GM23248 (cell line): ENCODE data around the gene FGGY. TPM values are rescaled to one million over a fixed set of nuclear protein-coding genes. Genes with fewer than 3 reads are reported as not detected.

ENCODE experiments used
- DNase-seq: peaks from one replicate; pipeline ENCODE4 v3.0.0-alpha.2; 2015
- H2AFZ ChIP-seq: fragments of 200-600 bp; sonication (generic); 2 replicates; pipeline ENCODE4 v1.6.1; 2016; ENCODE audit warnings: antibody characterized with exemption
- H3F3A ChIP-seq: fragments of 200-600 bp; sonication (generic); 2 replicates; pipeline ENCODE4 v1.6.1; 2016; ENCODE audit warnings: mild to moderate bottlenecking, antibody characterized with exemption, mixed run types; ENCODE audit not compliant: insufficient read depth
- H3K27ac ChIP-seq: fragments of 200-600 bp; sonication (generic); 2 replicates; pipeline ENCODE4 v1.5.1; 2016; ENCODE audit warnings: mild to moderate bottlenecking
- H3K27me3 ChIP-seq: fragments of 200-600 bp; sonication (generic); replicated peaks from 2 replicates; pipeline ENCODE4 v1.6.1; 2016; ENCODE audit warnings: mild to moderate bottlenecking; ENCODE audit not compliant: insufficient read depth
- H3K36me3 ChIP-seq: fragments of 200-600 bp; sonication (generic); 2 replicates; pipeline ENCODE4 v1.6.1; 2016; ENCODE audit warnings: low read depth, mild to moderate bottlenecking
- H3K4me1 ChIP-seq: fragments of 200-600 bp; sonication (generic); 2 replicates; pipeline ENCODE4 v1.6.1; 2016; ENCODE audit warnings: mild to moderate bottlenecking; ENCODE audit not compliant: insufficient read depth
- H3K4me2 ChIP-seq: fragments of 200-600 bp; sonication (generic); one replicate; pipeline ENCODE4 v1.6.1; 2016; ENCODE audit warnings: mild to moderate bottlenecking; ENCODE audit not compliant: unreplicated experiment
- H3K4me3 ChIP-seq: fragments of 200-600 bp; sonication (generic); 2 replicates; pipeline ENCODE4 v1.5.1; 2016; ENCODE audit warnings: mild to moderate bottlenecking
- H3K79me2 ChIP-seq: fragments of 200-600 bp; sonication (generic); 2 replicates; pipeline ENCODE4 v1.6.1; 2016; ENCODE audit warnings: mild to moderate bottlenecking; ENCODE audit not compliant: insufficient read depth
- H3K9ac ChIP-seq: fragments of 200-600 bp; sonication (generic); 2 replicates; pipeline ENCODE4 v1.6.1; 2016; ENCODE audit warnings: mild to moderate bottlenecking
- H3K9me2 ChIP-seq: fragments of 200-600 bp; sonication (generic); 2 replicates; pipeline ENCODE4 v1.6.1; 2016; ENCODE audit warnings: mixed run types, mild to moderate bottlenecking, moderate library complexity; ENCODE audit not compliant: insufficient read depth
- H3K9me3 ChIP-seq: fragments of 200-600 bp; sonication (generic); one replicate; pipeline ENCODE4 v1.6.1; 2017; ENCODE audit warnings: low read depth
- H4K20me1 ChIP-seq: fragments of 200-600 bp; sonication (generic); 2 replicates; pipeline ENCODE4 v1.6.0; 2016; ENCODE audit not compliant: insufficient read depth
- EZH2 ChIP-seq: fragments of 200-600 bp; sonication (generic); IDR thresholded peaks from 2 replicates; pipeline ENCODE4 v1.6.1; 2018; ENCODE audit warnings: antibody characterized with exemption, mild to moderate bottlenecking; ENCODE audit not compliant: insufficient read depth, poor library complexity, severe bottlenecking
- EZH2phosphoT487 ChIP-seq: fragments of 200-600 bp; sonication (generic); IDR thresholded peaks from 2 replicates; pipeline ENCODE4 v1.6.1; 2018; ENCODE audit warnings: antibody characterized with exemption, moderate library complexity, mild to moderate bottlenecking, low read depth; ENCODE audit not compliant: insufficient read depth
- WGBS, 2 experiments: methylation state at CpG; one replicate each; pipeline ENCODE4 v1.1.6; 2015 to 2017; ENCODE audit warnings: low lambda C conversion rate in 2 of 2, low coverage in 1 of 2; ENCODE audit errors: missing lambda C conversion rate in 2 of 2; 5-methylcytosine and 5-hydroxymethylcytosine counted together
- in situ Hi-C: fragments of 300-500 bp; cut with MboI; formaldehyde crosslinking; loops from 2 replicates; pipeline ENCODE4 v1.15.0; 2020
- polyA plus RNA-seq: library from polyadenylated mRNA; unstranded; fragments of >200 nt; fragmentation: Nextera tagmentation; extraction: Ambion mirVana; gene quantifications from 2 replicates; pipeline ENCODE4 v1.2.1, GENCODE V29; 2016
- total RNA-seq: library from RNA; depleted of rRNA; stranded (reverse); fragments of >200 nt; shearing (Covaris generic); gene quantifications from 2 replicates; pipeline ENCODE4 v1.2.3, GENCODE V29; 2014

Gene FGGY
- total and polyA plus RNA-seq, 2 experiments from 2014 or later = 12.8 to 16.9 TPM

GRCh38 chr1:59315529-59316463, 18.9 kb downstream of the FGGY start:
- Histone ChIP-seq H3K4me2 (peak overlapping the region; percentile 79), H3K27me3 (no peaks in the 10 kb centered on the region), H3K79me2 (0 out of 2 replicates have a peak, but pooled peaks cover 3% of the 10 kb centered on the region), H3K9me2 (no peaks in the 10 kb centered on the region), H3K27ac (no peak overlapping the region), H3K9ac (peak overlapping the region; percentile 47; the same call in 1 of the 2 replicates), H4K20me1 (no peaks in the 10 kb centered on the region), H3K36me3 (no peaks in the 10 kb centered on the region), H3K4me3 (no peak overlapping the region), H2AFZ (peak overlapping the region; percentile 73; the same call in 1 of the 2 replicates), H3K4me1 (peaks cover 16% of the 10 kb centered on the region; the same call in 1 of the 2 replicates), H3F3A (no peaks in the 10 kb centered on the region), H3K9me3 (no peaks in the 10 kb centered on the region)
- in situ Hi-C loops = no loop called here
- DNase-seq = peak; percentile 26
- WGBS, 2 experiments = 68 to 70% methylated on average over 7 of the region's 7 CpGs
- TF ChIP-seq EZH2phosphoT487 = no peak

- in situ Hi-C loops = no loop called here
- WGBS, 2 experiments = 13 to 18% methylated on average over 6 of the region's 6 CpGs
- TF ChIP-seq EZH2 (no peak), EZH2phosphoT487 (no peak)
- no peaks in the 10 kb centered on the region for H4K20me1 ChIP-seq
- peaks cover 16% of the 10 kb centered on the region; the same call in 1 of the 2 replicates for H3K4me1 ChIP-seq
- H3K9ac ChIP-seq = peak overlapping the region; percentile 47
- H3K9me2 ChIP-seq = no peaks in the 10 kb centered on the region
- peak; percentile 29 for DNase-seq
- H3K4me2 ChIP-seq = peak overlapping the region; percentile 79
- no peaks in the 10 kb centered on the region for H3K27me3 ChIP-seq
- H2AFZ ChIP-seq = peak overlapping the region; percentile 73
- no peaks in the 10 kb centered on the region for H3K36me3 ChIP-seq
- H3K4me3 ChIP-seq = peak overlapping the region; percentile 59
- H3K27ac ChIP-seq = no peak overlapping the region; the same call in 1 of the 2 replicates
- H3K79me2 ChIP-seq = 0 out of 2 replicates have a peak, but pooled peaks cover 3% of the 10 kb centered on the region
- H3K9me3 ChIP-seq = no peaks in the 10 kb centered on the region
- no peaks in the 10 kb centered on the region for H3F3A ChIP-seq
These were observed 19.7 kb downstream of the FGGY start for GRCh38 chr1:59316497-59317128.

- no peaks in the 10 kb centered on the region for H3F3A ChIP-seq
- H3K4me1 ChIP-seq = peaks cover 16% of the 10 kb centered on the region; the same call in 1 of the 2 replicates
- H4K20me1 ChIP-seq = no peaks in the 10 kb centered on the region
- 0 out of 2 replicates have a peak, but pooled peaks cover 3% of the 10 kb centered on the region for H3K79me2 ChIP-seq
- H3K27me3 ChIP-seq = no peaks in the 10 kb centered on the region
- no peak for DNase-seq
- in situ Hi-C loops = no loop called here
- no peaks in the 10 kb centered on the region for H3K9me2 ChIP-seq
- no peak for TF ChIP-seq EZH2phosphoT487
- no peak overlapping the region for H3K27ac ChIP-seq
- no peak overlapping the region for H3K9ac ChIP-seq
- H3K9me3 ChIP-seq = no peaks in the 10 kb centered on the region
- H3K4me2 ChIP-seq = peak overlapping the region; percentile 79
- WGBS, 2 experiments = 97 to 98% methylated on average over 3 of the region's 3 CpGs
- H2AFZ ChIP-seq = peak overlapping the region; percentile 73; the same call in 1 of the 2 replicates
- no peaks in the 10 kb centered on the region for H3K36me3 ChIP-seq
- peak overlapping the region; percentile 59; the same call in 1 of the 2 replicates for H3K4me3 ChIP-seq
These were observed 20.4 kb downstream of the FGGY start for GRCh38 chr1:59317343-59317742.

GRCh38 chr1:59317780-59318179, 20.9 kb downstream of the FGGY start:
- H3K9me3 ChIP-seq = no peaks in the 10 kb centered on the region
- H3K9me2 ChIP-seq = no peaks in the 10 kb centered on the region
- no peak overlapping the region for H3K4me3 ChIP-seq
- H3K4me1 ChIP-seq = peaks cover 16% of the 10 kb centered on the region; the same call in 1 of the 2 replicates
- no peak overlapping the region for H2AFZ ChIP-seq
- in situ Hi-C loops = no loop called here
- no peaks in the 10 kb centered on the region for H4K20me1 ChIP-seq
- H3K4me2 ChIP-seq = no peak overlapping the region
- TF ChIP-seq EZH2 = no peak
- no peak for TF ChIP-seq EZH2phosphoT487
- WGBS, 2 experiments = 62% methylated on average over 2 of the region's 2 CpGs
- no peak for DNase-seq
- no peak overlapping the region for H3K9ac ChIP-seq
- H3K79me2 ChIP-seq = 0 out of 2 replicates have a peak, but pooled peaks cover 3% of the 10 kb centered on the region
- H3K27ac ChIP-seq = no peak overlapping the region
- no peaks in the 10 kb centered on the region for H3K27me3 ChIP-seq
- H3K36me3 ChIP-seq = no peaks in the 10 kb centered on the region
- H3F3A ChIP-seq = no peaks in the 10 kb centered on the region
